ENCODE measurements around the gene SYNM. TPM values are rescaled to one million over a fixed set of nuclear protein-coding genes. Genes with fewer than 3 reads are reported as not detected.

Gene SYNM
- total RNA-seq, 4 donors from 2014 or later = 4.7 to 32.8 (median 10.7) TPM

GRCh38 chr15:99149366-99149765 is 44.5 kb downstream of the SYNM start:
- intact Hi-C loops (cut with DNase I; ENCODE audit: low total_unique reads) = no loop called here
- no peak overlapping the region for H3K4me3 ChIP-seq (ENCODE audit: low read depth, poor library complexity, severe bottlenecking)
- no peak for TF ChIP-seq POLR2A (IDR thresholded peaks at IDR 0.05)
- 95 to 98% methylated on average over 4 of the region's 4 CpGs for WGBS, 2 donors
- DNase-seq (ENCODE audit: low spot score in 2 of 2) = no peak

GRCh38 chr15:99151156-99151555 is 46.3 kb downstream of the SYNM start:
- H3K4me3 ChIP-seq (ENCODE audit: low read depth, poor library complexity, severe bottlenecking) = no peak overlapping the region
- TF ChIP-seq POLR2A (IDR thresholded peaks at IDR 0.05) (no peak), CTCF (IDR thresholded peaks at IDR 0.05) (no peak)
- peak in 1 of 2 donors; percentile 68 for DNase-seq (ENCODE audit: low spot score in 2 of 2)
- intact Hi-C loops (cut with DNase I; ENCODE audit: low total_unique reads) = no loop called here
- 63 to 66% methylated on average over 2 of the region's 2 CpGs for WGBS, 2 donors

- intact Hi-C loops (cut with DNase I; ENCODE audit: low total_unique reads) = no loop called here
- H3K4me3 ChIP-seq (ENCODE audit: low read depth, poor library complexity, severe bottlenecking) = no peak overlapping the region
- DNase-seq (ENCODE audit: low spot score in 2 of 2) = no peak
- WGBS, 2 donors = 87 to 89% methylated on average over 6 of the region's 6 CpGs
- no peak for TF ChIP-seq CTCF (IDR thresholded peaks at IDR 0.05)
- no peak for TF ChIP-seq POLR2A (IDR thresholded peaks at IDR 0.05)
These were observed 48.2 kb downstream of the SYNM start for GRCh38 chr15:99153026-99153535.

- 65 to 70% methylated on average over 2 of the region's 2 CpGs for WGBS, 2 donors
- DNase-seq (ENCODE audit: low spot score in 2 of 2) = no peak
- no peak overlapping the region for H3K4me3 ChIP-seq (ENCODE audit: low read depth, poor library complexity, severe bottlenecking)
- no peak for TF ChIP-seq CTCF (IDR thresholded peaks at IDR 0.05)
- no peak for TF ChIP-seq POLR2A (IDR thresholded peaks at IDR 0.05)
- intact Hi-C loops (cut with DNase I; ENCODE audit: low total_unique reads) = no loop called here
These were observed 49.4 kb downstream of the SYNM start for GRCh38 chr15:99154271-99154670.

GRCh38 chr15:99155961-99156443 is 51.1 kb downstream of the SYNM start:
- WGBS, 2 donors = 62 to 64% methylated on average over 9 of the region's 9 CpGs
- intact Hi-C loops (cut with DNase I; ENCODE audit: low total_unique reads) = no loop called here
- TF ChIP-seq CTCF (IDR thresholded peaks at IDR 0.05) (no peak), POLR2A (IDR thresholded peaks at IDR 0.05) (no peak)
- DNase-seq (ENCODE audit: low spot score in 2 of 2) = peak in 1 of 2 donors; percentile 54
- no peak overlapping the region for H3K4me3 ChIP-seq (ENCODE audit: low read depth, poor library complexity, severe bottlenecking)

- intact Hi-C loops (cut with DNase I; ENCODE audit: low total_unique reads) = no loop called here
- H3K4me3 ChIP-seq (ENCODE audit: low read depth, poor library complexity, severe bottlenecking) = no peak overlapping the region
- no peak for TF ChIP-seq CTCF (IDR thresholded peaks at IDR 0.05)
- no peak for TF ChIP-seq POLR2A (IDR thresholded peaks at IDR 0.05)
- WGBS, 2 donors = 69 to 72% methylated on average over 3 of the region's 3 CpGs
- no peak for DNase-seq (ENCODE audit: low spot score in 2 of 2)
These were observed 52.6 kb downstream of the SYNM start for GRCh38 chr15:99157456-99157855.
